ENCODE data around the gene FAM83F.
"Not testable (repeated sequence)": the region's sequence is repeated elsewhere in the genome, so short reads cannot be mapped to it uniquely, and the experiment has no call there.

The FAM83F gene

DNA sequence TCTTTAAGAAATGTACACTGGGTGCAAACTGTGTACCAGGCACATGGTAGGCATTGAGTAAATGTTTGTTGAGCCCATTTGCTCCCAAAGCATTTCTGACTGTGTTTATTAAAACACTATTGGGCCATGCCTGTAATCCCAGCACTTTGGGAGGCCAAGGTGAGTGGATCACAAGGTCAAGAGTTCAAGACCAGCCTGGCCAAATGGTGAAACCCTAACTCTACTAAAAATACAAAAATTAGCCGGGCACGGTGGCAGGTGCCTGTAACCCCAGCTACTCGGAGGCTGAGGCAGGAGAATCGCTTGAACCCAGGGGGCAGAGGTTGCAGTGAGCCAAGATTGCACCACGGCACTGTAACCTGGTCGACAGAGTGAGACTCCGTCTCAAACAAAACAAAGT, 1.9 kb upstream of the FAM83F start:
- DNase-seq (ENCODE audit: low read depth in 2 of 2), result not testable (repeated sequence)

DNA sequence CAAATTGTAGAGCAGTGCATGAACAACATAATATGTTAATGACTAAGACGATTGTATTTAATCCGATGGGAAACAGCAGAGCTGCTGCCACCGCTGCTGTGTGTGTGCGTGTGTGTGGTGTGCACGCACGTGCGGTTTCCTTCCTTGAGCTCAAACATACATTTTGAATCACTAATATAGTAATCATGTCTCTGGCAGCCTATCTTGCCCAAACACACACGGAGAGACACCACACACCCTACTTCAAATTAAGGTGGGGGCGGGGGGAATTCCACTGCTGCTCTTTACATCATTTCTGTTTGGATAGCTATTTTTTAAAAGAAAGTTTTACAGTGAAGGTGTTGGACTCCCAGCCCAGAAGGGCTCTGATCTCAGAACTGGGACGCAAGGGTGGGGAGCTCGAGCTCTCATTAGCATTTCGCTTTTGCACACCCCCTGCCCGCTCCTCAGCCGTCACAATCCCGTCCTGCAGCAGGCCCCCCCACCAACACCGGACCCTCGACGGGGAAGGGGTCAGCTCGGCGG, 651 bp upstream of the FAM83F start:
- no peak for DNase-seq (ENCODE audit: low read depth in 2 of 2)

DNA sequence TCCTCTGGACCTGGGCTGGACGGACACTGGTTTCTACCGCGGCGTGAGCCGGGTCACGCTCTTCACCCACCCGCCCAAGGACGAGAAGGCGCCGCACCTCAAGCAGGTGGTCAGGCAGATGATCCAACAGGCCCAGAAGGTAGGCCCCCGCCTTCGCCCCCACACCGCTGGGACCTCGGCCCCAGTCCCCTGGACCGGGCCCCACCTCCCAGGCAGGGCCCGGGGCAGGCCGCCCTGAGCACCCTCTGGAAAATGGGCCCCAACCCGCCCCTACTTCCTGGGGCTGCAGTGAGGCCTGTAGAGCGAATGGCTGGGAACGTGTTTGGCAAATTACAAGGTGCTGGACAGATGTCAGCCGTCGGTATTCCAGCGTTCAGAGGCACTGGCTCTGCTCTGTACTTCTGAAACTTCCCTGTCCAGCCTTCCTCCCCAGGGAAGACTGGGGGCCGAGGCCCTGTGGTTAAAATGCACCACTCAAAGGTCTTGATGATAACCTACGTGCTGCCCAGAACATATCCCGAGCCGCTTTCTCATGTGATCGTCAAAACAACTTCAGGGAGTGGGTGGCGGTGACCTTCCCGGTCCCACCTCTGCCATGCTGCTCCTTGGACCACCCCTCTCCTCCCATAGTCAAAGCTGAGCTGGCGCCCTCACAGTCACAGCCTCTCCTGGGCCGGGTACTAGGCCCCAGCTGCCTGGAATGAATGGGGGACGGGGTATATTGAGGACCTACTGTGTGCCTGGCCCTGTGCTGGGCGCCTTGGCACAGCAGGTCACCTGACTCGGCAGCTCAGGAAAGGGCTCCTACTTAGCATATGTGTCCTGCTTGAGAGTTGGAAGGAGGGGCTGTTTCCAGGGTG, 869 bp downstream of the FAM83F start:
- DNase-seq (ENCODE audit: low read depth in 2 of 2), result no peak

DNA sequence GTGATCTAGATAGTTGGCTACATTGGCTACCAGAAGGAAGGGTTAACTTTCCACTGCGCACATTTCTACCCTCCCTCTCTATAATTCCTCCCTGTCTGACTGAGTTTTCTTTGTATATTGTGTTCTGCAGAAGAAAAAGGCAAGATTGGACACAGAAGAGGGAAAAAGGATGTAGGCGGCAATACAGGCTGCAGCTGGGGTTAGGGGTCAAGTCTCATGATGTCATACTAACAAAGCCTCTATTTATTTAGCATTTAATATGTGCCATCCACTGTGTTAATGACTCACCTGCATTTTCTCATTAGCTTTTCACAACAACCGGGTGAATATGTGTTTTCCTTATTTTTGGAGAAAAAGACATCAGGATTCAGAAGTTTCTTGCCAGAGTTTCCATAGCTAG, 2.0 kb downstream of the FAM83F start:
- no peak for DNase-seq (ENCODE audit: low read depth in 2 of 2)

DNA sequence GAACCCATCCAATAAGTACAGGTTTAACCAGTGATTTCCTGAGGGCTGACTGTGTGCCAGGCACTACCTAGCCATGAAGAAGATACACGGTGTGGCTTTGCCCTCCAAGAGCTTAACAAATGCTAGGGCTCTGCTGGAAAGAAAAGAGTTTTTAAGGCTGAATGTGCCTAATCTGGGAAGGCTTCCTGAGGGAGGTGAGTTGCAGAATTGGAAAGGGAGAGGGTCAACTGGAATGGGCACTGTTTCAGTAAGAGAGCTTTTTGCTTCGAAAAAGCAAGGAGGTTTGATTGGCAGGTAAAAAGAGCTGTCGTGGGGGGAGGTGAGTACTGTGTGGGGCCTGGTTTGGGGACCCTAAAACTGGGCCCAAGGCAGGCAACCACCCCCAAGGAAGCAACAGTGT, 2.7 kb downstream of the FAM83F start:
- no peak for DNase-seq (ENCODE audit: low read depth in 2 of 2)

DNA sequence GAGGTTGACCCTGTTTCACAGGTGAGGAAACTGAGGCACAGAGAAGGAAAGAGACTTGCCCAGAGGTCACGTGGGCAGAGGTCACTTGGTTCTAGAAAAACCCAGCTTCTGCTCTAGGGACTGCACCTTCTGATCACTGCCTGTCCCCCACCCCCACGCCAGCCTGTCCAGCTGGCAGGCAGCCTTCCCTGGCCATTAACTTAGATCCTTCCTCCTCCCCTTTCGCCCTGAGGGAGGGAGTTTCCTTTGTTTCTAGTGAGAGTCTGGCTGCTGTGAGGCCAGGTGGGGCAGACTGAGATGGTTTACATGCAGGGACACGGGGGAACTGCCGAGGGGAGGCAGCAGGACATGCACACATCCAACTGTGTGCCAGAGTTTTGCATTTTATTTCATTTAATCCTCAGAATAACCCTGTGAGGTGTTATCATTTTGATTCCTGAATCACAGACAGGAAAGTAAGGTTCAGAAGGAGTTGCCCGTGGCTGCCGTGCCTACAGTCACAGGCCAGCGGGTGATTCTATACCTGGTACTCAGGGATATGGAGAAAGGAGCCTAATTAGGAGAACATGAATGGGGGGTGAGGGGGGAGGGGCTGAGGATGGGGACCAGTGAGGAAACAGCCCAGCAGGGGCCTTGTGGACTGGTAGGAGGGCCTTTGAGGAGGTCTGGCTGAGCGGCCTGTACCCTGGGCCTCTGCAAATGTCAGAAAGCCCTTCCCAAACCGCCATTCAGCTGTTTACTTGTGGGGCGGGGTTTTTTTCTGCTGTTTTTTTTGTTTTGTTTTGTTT, 3.4 kb downstream of the FAM83F start:
- no peak for DNase-seq (ENCODE audit: low read depth in 2 of 2)

DNA sequence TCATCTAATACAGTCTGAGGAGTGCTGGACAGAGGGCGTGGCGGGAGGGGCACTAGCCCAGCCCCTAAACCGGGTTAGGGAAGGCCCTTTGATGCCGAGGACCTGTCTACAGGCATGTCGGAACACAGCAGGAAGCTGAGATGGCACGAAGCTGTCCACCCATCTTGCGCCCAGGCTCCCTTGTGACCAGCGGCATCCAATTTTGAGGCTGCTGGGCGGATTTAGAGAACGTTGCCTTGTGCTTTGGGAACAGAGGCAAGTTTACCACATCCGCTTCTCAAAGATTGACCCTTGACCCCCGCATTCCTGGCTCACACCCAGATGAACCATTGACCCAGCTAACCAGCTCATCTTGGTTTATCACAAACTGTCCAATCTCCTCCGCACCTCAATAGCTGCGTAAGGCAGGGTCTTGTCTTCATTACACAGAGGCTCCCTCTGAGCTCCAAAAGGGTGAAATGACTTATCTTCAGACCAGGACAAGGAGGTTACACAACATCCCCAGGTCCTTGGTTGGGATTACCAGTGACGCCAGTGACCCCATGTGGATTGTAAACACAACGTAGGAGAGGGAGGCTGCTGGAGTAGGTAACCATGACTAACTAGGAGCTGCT, 4.5 kb downstream of the FAM83F start:
- no peak for DNase-seq (ENCODE audit: low read depth in 2 of 2)

DNA sequence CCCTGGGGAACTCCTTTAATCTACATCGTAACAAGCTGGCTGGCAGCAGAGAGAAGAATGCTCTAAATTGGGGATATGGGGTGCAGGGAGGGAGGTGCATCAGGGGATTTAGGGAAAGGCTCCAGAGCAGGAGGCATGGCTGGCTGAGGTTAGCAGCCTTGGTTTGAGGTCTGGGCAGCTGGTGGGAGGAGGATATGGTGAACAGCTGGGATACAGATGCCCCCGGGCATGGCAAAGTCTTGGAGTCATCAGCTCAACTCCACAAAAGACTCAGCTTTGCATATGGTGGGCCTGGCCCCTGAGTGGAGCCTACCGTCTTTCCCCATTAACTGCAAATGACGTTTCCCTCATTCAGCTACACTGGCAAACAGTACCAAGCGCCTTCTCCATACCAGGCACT, 5.4 kb downstream of the FAM83F start:
- DNase-seq (ENCODE audit: low read depth in 2 of 2), result no peak

DNA sequence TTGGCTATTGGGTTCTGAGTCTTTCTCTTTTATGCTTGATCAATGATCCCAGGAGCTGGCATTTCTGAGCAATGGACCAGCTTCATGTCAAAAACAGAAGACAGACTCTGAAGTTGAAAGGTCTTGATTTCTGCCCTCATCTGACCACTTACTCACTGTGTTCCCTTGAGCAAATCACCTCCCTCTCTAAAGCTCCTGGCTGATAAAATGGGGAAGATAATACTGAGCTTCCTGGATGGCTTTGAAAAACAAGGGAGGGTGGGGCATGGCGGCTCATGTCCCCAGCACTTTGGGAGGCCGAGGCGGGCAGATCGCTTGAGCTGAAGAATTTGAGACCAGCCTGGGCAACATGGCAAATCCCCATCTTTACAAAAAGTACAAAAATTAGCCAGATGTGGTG, 6.4 kb downstream of the FAM83F start:
- no peak for DNase-seq (ENCODE audit: low read depth in 2 of 2)

DNA sequence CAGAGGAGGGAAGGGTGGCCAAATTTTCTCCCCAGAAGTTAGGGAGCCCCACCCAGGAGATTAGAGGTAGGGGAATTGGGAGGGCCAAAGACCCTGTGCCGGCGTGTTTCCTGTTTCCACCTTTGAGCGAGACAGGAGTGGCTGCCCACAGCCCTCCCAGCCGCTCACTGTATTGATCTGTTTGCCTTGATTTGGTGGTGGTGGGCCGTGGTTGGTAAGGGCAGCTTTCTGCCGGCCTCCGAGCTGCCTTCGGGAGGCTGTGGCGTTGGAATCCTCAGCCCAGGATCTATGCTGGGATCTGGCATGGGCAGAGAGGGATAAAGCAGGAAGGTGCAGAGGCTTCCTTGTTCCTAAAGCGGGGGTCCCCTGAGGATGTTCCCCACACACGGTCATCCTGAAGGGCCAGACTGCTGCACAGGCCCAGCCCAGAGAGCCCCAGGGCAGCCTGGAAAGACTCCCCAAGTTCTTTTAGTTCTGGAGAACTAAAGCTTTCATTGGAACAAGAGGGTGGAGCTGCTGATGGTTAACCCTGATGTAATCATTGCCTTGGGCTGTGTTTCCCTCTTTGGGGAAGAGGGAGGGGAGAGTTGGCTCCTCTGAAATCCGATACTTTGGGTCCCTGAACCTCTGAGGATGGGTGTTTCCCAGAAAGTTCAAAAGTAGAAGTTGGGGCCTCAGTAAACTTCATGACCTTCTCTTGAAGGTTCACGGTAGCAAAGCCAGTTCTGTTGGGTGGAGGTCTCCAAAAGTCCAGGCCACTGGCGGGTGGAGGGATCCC, 7.2 kb downstream of the FAM83F start:
- DNase-seq (ENCODE audit: low read depth in 2 of 2), result no peak

DNA sequence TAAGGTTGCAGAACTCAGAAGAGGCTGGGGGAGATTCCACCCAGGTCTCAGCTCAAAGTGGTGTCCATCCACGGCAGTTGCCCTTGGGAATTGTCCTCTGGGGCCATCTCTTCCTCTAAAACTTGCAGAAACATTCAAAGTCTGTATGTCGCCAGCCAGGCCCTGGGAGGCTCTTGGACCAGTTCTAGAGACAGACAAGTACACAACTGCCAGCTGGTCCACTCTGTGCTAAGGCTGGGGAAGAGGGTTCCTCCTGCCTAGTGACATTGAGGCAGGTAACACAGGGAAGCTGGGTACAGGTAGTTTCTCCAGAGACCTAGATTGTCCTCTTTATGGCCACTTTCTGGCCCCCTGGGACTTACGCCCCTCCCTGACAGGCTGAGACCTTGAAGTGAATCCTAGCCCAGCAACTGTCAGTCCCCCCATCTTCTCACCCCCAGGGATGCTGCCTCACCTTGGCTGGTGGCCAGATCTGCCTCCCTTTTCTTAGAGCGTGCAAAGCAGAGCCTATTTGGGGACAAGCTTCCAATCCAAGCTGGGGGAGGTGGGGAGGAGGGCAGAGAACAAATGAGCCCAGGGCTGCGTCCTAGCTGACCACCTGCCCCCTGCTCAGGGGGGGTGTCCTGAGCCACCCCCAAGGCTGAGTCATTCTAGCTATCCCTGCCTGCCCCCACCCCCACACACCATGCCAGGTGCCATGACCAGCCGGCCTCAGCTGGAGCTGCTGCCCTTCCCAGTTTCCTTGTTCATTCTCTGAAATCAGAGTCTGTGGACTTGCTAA, 8.4 kb downstream of the FAM83F start:
- no peak for DNase-seq (ENCODE audit: low read depth in 2 of 2)

DNA sequence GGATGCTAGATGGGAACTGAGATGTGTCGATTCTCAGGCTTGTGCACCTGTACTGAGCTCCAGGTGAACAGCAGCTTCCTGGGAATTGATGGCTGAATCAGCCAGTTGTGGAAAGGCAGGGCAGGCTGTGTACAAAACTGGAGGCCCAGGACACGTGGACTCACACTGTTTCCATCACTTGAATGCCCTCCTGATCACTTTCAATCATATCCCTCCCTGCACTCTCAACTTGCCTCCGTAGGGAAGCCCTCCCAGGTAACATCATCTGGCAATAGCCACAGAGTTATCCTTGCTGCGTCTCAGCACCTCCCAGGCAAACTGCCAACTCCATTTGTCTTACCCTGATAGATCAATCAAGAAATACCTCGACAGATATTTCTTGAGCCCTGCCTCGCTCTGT, 10.1 kb downstream of the FAM83F start:
- no peak for DNase-seq (ENCODE audit: low read depth in 2 of 2)

DNA sequence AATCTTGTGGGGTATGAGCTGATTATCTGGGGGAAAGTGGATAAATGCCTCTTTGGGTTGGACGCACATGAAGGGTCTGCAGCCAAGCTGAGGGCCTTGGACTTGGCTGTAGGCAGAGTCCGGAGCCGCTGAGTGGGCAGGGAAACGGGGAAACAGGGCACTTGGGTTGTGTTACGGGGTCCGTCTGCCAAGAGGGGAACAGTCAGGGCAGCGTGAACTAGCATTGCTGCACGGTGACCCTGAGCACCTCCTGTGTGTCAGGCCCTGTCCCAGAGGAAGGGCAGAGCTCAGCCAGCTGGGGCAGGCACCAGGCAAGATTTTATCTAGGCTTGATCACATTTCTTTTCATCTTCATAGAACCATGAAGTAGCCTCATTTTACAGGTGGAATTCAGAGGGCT, 11.9 kb downstream of the FAM83F start:
- no peak for DNase-seq (ENCODE audit: low read depth in 2 of 2)

DNA sequence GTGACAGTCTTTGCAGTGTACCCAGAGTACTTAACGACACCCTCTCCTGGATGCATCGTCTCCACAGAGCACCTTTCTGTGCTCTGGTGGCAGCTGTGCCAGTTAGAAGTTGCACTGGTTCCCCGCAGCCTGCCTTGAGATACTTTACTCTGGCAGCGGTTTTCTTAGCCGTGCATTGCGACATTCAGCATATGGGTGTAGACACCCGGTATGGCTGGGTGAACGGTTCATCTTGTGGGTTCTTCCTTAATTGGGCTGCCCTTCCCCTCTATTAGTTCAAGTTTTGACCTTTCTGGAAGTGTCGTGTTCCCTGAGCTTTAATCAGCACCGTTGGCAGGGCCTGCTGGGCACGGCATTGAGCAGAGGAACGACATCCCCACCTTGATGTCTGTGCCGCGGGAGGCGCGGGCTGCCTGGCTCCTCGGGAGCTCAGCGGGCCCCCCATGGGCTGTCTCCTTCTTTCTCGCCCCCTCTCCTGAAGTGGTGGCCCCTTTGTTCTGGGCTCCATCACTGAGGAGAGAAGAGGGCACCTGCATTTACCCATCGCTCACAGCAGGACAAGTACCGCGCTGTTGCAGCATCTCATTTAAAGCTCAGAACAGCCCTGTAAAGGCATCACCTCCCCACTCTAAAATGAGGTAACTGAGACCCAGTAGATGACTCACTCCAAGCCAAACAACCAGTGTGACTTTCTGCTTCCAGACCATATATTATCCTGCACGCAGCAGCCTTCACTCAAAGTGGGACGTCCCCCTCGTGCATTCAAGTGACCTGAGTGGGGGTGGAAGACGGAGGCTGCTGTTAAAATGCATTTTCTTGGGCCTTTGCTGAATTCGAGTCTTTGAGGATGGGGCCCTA, 13.3 kb downstream of the FAM83F start:
- no peak for DNase-seq (ENCODE audit: low read depth in 2 of 2)

DNA sequence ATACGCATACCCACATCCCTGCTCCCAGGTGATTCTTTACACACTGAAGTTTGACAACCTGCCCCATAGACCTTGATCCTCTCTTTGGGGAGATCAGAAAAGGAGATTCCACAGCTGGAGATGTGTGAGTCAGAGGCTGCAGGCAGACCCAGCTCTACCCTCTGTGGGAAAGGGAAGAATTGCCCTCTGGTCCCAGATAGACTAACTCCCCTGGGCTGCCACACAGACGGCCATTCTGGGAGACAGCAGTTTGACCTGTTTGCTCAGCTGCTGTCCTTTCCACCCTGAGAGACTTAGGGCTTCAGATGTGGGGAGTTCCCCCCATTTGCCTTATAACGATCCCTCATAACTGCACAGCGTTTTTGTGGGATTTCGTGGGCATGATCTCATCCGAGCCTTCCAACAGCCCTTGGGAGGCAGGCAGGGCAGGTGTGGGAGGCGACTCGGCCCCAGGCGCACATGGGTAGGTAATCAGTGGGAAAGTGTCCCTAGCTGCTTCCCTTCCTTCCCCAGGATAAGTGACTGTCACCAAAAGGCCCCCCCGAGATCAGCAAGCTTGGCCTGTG, 14.1 kb downstream of the FAM83F start:
- DNase-seq (ENCODE audit: low read depth in 2 of 2), result no peak

DNA sequence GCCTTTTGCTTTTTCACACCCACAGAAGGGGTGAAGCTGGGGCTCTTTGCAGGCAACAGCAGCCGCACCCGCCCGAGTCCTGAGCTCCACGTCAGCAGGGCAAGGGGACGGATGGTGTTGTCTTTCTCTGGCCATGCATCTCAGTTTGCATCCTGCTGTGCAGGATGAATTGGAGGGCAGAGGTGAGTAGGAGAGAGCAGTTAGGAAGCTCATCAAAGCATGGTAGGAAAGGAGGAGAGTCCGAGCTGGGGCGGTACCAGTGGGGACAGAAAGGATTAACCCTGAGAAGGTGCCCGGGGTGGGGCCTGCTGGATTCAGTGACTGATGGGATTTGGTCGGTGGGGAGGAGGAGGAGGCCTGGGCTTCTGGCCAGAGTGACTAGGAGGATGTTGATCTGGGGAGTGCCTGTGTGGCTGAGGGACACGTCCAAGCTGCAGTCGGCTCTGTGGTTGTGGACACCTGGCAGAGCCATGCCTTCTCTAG, 14.6 kb downstream of the FAM83F start:
- DNase-seq (ENCODE audit: low read depth in 2 of 2), result no peak

DNA sequence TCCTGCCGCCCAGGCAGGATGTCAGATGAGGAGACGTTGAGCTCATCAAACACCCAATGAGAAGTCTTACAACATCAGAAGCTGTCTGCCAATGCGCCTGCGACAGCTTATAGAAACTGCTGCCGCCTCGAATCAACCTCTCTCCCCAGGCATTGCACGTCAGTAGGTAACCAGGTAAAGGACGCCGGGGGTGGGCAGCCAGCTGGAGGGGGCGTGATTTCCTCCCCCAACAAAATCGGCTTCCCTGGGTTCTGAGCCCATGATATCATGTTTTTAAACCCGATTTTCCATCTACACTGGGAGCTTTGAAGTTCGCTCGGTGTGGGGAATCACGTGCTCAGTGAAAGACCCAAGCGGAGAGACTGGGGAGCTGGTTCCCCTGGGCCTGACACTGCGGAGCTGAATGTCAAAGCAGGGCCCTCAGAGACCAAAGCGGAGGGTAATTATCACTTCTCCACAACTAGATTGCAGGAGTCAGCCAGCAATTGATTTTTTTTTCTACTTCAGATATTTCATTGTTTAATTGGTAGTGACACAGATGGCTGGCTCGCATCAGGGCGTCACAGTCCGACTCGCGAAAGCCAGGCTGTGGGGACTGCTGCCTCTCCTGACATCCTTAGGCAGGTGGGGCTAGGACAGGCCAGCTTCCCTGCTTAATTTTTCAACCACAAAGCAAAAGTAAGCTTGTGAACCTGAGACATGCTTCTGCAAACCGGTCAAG, 15.4 kb downstream of the FAM83F start:
- DNase-seq (ENCODE audit: low read depth in 2 of 2), result no peak

DNA sequence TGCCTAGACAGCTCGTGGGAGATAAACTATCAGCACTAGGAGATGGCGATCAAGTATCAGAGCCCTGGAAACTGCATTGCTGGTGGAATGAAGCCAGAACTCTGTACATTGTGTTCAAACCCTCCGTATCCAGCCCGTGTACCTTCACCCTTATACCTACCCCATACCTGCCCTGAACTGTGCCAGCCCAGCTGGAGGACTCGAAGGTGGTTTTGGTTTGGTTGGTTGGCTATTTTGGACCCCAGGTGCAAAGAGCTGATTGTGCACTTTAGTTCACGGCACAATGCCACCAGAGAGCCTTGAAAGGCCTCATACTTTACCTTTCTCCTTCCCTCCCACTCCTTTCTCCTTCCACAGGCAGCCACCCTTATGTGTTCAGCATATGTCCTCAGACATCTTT, 16.0 kb downstream of the FAM83F start:
- no peak for DNase-seq (ENCODE audit: low read depth in 2 of 2)

Data from stimulated activated CD8-positive, alpha-beta memory T cell treated with anti-CD3 and anti-CD28 coated beads, Interleukin-15, amount 100 ng/mL, for 48 hours (primary cell).